GM04504 (cell line): ENCODE measurements around the gene SPINT1.

Source experiments
- DNase-seq: peaks from one replicate; pipeline ENCODE4 v3.0.0-alpha.2; 2012; ENCODE audit warnings: low read depth

SPINT1 gene

DNA sequence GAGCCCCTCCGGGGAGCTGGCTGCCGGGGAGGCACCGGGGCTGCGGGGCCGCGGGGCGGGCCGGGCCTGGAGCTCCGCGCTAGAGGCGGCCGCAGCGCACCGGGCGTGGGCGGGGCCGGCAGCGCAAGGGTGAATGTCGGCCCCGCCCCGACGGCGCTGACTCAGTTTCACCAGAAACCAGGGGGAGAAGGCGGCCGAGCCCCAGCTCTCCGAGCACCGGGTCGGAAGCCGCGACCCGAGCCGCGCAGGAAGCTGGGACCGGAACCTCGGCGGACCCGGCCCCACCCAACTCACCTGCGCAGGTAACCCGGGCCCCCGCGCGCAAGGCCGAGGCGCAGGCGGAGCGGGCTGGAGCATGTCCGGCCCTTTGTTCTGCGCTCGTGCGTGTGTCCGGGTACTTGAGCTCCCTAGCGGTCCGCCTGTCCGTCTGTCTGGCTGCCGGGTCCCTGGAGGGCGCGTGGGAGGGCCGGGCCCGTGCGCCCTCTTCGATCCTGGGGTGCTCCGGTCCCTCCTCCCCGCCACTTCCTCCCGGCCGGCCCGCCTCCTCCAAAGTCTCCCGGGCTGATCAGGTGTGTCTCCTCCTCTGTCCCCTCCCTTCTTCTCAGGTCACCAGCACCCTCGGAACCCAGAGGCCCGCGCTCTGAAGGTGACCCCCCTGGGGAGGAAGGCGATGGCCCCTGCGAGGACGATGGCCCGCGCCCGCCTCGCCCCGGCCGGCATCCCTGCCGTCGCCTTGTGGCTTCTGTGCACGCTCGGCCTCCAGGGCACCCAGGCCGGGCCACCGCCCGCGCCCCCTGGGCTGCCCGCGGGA is at the start of gene SPINT1:
Gene SPINT1 (plus strand): TSS at position 164 of the 811 bp plus-strand sequence. CDS start 507 bp downstream, at position 671.
- DNase-seq: no peak

- DNase-seq: no peak
Measured at GRCh38 chr15:40796041-40796440, 47.8 kb upstream of the SPINT1 start.

GRCh38 chr15:40796512-40796911 is 47.3 kb upstream of the SPINT1 start:
- DNase-seq: no peak

- no peak for DNase-seq
Measured at GRCh38 chr15:40799523-40799922, 44.3 kb upstream of the SPINT1 start.

DNA sequence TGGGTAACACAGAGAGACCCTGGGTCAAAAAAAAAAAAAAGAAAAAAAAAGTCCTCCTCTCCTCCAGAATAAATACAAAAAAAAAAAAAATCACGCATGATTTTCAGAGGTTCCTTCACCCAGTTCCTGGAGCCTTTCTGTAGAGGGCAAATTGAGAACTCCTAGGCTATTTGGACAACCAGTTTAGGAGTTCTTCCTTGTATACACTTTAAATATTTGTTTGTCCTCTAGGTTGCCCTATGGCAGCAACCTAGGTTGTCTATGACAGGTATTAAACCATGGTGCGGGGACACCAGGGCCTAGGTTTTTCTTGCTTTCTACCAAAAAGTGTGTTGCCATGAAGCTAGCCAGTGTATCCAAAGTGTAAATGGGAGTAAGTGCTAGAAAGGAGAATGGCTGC is 40.8 kb upstream of the SPINT1 start:
- no peak for DNase-seq

GRCh38 chr15:40803688-40804087 is 40.2 kb upstream of the SPINT1 start:
- DNase-seq: no peak

- DNase-seq: no peak
Measured at GRCh38 chr15:40806672-40807027, 37.2 kb upstream of the SPINT1 start.

DNA sequence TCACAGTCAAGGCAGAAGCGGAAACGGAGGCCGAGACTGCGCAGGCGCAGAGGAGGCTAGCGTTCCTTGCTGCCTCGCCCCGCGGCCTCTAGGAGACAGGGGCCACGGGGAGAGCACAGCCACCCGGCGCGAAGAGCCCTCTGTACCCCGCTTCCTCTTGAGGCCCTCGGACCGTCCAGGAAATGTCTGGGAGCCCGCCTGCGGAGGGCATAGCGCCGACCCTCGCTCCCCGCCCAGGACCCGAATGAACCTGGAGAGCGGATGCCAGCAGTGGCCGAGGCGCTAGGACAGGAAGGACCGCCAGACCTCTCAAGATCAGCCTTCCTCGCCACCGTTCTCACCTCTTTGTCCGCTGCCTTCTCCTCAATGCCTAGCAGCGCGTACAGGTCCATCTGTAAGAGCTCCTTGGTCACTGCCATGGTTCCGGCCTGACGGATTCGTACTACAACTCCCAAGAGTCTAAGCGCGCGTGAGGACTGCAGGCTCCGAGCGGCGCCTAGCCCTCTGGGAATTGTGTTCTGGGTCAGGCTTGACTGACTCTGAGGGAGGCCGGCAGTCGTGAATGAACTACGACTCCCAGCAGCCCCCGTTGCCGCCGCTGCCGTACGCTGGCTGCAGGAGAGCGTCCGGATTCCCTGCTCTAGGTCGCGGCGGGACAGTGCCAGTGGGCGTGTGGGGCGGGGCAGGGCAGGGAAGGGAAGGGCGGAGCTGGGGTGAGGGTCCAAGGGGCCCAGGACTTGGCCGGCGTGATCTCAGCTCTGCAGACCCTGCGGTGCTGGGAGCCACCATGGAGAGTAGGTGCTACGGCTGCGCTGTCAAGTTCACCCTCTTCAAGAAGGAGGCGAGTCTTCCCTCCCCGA is 36.6 kb upstream of the SPINT1 start, which contains the start of the genes DNAJC17 and ZFYVE19:
Gene DNAJC17 (minus strand): TSS at position 446 of the 860 bp plus-strand sequence. CDS start 27 bp downstream, at position 419.
Gene ZFYVE19 (plus strand): TSS at position 62 of the 860 bp plus-strand sequence. CDS start 501 bp downstream, at position 563.
- DNase-seq: peak; percentile 96

DNA sequence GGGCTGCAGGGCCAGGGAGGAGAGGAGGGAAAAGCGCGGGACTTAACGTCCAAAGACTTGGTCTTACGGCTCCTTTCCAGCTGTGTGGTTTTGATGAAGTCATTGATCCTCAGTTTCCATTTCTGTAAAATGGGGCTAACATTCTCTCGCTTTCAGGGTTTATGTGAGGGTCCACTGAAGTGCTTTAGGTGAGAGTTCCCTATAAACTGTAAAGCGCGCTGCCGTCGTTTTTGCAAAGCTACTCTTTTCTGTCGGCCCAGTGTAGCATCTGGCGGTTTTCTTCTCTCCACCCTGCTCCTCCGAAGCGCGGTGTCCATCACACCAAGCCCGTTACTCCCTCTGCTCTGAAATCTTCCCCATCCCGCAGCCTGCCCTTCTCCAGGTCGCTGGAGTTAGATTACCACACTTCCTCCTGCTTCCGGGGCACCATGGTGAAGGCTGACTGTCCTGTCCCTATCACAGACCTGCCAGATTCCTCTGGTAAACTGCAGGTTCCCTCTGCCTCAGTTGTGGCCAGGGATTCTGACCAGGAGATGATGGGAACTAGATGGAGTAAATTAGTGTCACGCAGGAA is 35.9 kb upstream of the SPINT1 start:
- DNase-seq: no peak

DNA sequence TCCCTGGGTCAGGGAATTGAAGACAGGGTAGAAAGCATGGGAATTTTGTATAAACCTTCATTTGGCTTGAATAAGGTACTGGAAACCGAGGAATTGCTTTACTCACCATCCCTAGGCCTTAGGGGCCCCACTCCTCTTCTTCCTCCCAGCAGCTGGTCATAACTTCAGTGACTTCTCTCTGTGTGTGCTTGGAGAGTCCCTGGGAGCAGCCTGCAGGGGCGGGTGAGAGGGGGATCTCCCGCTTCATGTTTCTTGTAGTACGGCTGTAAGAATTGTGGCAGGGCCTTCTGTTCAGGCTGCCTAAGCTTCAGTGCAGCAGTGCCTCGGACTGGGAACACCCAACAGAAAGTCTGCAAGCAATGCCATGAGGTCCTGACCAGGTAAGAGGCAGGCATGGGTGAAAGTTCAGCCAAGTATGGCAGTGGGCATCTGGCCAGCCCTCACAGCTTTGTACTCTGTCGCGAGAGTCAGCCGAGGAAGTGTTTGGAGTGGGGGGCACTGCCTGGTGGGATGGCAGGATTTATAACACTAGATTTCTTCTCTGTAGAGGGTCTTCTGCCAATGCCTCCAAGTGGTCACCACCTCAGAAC is 34.9 kb upstream of the SPINT1 start:
- DNase-seq: no peak

GRCh38 chr15:40812721-40813425 is 31.0 kb upstream of the SPINT1 start:
- no peak for DNase-seq

- DNase-seq: no peak
Measured at GRCh38 chr15:40815042-40815698, 28.7 kb upstream of the SPINT1 start.

DNA sequence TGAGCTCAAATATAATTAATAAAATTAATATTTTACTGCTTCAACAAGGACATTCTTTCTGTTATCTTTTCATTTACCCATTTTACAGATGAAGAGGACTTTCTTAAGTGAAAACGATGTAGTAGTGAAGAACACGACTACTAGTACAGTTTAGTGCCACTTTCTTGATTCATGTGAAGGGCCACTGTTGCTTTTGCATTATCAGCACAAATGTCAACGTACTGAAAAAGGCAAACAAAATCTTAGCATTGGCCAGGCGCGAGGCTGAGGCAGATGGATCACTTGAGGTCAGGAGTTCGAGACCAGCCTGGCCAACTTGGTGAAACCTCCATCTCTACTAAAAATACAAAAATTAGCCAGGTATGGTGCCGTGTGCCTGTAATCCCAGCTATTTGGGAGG is 24.8 kb upstream of the SPINT1 start:
- no peak for DNase-seq

DNA sequence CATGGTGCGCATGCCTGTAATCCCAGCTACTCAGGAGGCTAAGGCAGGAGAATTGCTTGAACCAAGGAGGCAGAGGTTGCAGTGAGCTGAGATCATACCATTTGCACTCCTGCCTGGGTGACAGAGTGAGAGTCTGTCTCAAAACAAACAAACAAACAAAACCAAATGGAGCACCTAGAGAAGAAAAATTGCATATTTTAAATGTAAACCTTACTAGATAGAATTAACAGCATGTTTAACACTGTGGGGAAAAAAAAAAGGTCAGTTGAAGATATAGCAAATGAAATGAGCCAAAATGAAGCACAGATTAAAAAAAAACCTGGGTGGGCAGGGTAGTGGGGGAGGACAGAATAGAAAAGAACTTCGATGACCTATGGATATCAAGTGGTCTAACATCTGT is 22.7 kb upstream of the SPINT1 start:
- no peak for DNase-seq

DNA sequence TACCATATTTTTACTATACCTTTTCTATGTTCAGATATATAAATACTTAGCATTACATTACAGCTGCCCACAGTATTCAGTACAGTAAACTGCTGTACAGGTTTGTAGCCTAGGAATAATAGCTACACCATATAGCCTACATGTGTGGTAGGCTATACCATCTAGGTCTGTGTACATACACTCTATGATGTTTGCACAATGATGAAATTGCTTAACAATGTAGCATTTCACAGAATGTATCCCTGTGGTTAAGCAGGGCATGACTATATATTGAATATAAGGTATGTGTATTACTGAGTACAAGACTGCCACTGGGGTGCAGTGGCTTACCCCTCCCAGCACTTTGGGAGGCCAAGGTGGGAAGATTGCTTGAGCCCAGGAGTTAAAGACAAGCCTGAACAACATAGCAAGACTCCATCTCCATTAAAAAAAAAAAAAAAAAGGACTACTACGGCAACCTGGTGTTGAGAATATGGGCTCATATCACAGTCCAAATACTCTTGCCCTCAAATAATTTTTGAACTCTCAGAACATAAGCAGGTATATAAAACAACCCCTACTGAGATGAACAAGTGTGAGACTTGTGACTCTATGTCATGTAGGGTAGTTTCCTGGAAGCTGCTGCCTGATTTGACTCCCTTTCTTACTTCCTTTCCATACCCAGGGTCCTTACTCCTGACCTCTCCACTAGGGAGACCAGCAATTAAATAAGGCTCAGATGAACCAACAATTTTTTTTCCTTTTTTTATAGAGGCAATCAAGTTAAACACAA is 20.1 kb upstream of the SPINT1 start:
- DNase-seq: no peak

DNA sequence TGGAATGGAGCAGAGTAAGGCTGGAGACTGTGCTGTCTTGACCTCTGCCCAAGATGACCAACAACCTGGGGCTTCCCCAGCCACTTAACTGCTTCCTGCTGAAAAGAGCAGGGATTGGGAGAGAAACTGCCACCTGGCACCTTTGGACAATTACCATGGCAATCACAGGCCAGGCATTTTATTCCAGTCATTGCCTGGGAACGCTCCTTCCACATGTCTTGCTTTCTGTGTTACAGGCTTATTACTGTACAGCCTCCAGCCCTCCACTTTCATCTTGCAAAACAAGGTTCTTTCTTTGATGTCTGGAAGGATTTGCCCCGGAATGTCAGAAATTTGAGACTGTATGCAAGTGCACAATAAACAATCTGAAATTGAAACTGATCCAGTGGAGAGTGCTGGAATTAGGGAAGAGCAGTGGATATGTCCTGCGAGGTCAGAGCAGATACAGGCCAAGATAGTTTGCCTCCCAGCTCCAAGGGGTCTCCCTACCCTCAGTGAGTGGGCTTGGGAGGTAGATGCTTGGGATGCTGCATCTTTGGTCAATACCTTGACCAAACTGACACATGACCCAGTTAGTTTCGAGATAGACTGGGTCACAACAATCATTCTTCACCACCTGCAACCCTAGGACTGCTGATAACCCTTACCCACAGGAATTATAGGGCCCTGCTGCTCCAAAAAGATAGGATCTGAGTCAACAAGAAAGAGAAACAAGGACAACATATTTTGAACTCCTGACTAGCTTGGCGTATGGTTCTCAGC is 18.0 kb upstream of the SPINT1 start:
- no peak for DNase-seq

DNA sequence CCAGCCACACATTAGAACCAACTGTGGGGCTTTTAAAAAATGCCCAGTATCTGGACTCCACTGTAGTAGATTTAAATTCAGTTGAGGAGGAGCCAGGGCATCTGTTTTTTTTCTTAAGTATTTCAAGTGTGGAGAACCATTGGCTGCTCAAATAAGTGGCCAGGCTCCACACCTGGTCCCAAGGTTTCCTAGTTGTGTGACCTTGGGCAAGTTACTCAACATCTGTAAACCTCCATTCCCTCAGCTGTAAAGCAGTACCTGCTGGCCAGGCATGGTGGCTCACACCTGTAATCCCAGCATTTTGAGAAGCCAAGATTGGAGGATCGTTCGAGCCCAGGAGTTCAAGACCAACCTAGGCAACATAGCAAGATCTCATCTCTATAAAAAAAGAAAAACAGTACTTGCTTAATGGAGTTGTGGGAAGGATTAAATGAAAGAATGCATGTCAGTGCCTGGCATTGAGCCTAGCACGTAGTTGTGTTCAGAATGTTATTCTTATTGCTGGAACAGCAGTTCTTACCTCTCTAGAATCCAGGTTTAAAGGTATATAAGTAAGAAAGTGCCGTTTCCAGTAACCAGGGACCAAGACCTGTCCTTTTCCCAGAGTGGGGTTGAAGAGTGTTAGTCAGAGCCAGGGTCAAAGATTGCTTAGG is 17.3 kb upstream of the SPINT1 start:
- no peak for DNase-seq

- no peak for DNase-seq
Measured at GRCh38 chr15:40828447-40829036, 15.3 kb upstream of the SPINT1 start, which contains the start of gene PPP1R14D. PPP1R14D (minus strand) TSS chr15:40828708; CDS start chr15:40828641, 67 bp downstream.
